ENCODE measurements around the gene PNLIPRP3.

PNLIPRP3 gene

DNA sequence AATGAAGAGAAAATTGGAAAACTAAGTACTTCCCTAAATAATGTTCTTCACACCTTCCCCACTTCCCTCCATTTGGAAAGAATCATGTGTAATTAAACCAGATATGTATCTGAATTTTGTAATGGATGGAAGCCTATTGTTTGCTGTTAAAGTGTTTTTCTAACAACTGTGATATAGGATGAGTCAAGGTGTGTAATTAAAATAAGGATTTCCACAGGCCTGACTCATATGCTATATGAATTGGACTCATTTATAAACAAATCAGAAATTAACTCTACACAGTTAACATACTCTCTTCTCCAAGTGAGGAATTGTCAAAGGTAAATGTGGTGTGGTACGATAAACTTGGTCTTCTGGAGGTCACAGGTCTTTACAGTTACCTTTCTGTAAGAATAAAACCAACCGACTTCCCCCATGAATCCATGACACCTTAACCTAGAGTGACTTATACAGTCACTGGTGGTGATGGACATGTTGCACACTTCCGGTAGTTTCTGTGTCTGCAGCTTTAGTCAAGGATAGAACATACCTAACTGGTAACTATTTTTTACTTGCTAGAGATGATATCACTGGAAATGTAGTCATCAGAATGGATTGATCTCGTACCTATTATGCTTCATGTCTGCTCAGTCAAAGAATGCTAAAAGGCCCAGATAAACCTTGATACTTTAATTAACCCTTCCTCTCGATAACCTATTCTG, 12.8 kb downstream of the PNLIPRP3 start:
- in situ Hi-C loops (cut with HindIII; ENCODE audit: low sequenced_read_pairs), result no loop called here
- TF ChIP-seq CTCF (IDR thresholded peaks at IDR 0.05; ENCODE audit: low read depth, low read length), result no peak

DNA sequence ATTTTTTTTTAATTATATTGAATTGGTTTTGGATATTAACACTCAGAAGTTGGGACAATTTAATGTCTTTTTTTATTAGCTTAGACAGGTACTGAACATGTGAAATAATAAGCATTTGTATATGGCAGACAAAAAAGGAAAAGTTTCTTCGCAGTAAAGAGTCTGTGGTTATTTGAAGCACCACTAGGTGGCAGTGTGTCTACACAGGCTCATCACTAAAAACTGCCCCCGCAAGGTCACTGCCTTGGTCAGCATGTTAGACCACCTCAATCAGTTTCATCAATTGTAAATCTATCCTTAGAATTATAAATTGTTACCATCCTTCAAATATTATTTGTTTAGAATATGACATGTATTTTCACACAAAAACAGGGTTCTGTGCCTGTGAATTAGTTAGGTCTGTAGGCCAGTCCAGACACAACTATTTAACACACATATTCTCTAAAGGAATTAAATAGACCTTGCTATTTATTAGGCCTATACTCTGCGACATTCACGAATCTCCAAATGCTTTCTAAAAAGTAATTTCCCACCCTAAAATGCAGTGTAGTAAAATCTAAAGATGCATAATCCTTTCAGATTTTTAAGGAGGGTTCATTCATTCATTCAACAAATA, 17.0 kb downstream of the PNLIPRP3 start:
- peak; percentile 79 for TF ChIP-seq CTCF (IDR thresholded peaks at IDR 0.05; ENCODE audit: low read depth, low read length)
- in situ Hi-C loops (cut with HindIII; ENCODE audit: low sequenced_read_pairs), result no loop called here
- H3K4me3 ChIP-seq (ENCODE audit: low read depth, low read length), result no peak overlapping the region
- peak; percentile 24 for DNase-seq (ENCODE audit: low read depth, low spot score)

More for the DNA sequence above, 12.8 kb downstream of the PNLIPRP3 start:
- H3K4me3 ChIP-seq (ENCODE audit: low read depth, low read length), result no peak overlapping the region
- DNase-seq (ENCODE audit: low read depth, low spot score), result no peak

DNA sequence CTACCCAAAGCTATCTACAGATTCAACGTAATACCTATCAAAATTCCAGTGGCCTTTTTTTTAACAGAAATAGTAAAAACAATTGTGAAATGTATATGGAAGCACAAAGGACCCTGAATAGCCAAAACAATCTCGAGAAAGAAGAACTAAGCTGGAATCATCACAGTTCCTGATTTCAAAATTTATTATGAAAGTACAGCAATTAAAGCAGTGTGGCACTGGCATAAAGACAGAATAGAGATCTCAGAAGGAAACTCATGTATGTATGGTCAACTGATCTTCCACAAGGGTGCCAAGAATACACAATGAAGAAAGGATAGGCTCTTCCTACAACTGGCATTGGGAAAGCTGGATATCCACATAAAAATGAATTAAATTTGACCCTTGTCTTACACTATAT, 23.2 kb downstream of the PNLIPRP3 start:
- DNase-seq (ENCODE audit: low read depth, low spot score), result no peak
- in situ Hi-C loops (cut with HindIII; ENCODE audit: low sequenced_read_pairs), result no loop called here
- no peak for TF ChIP-seq CTCF (IDR thresholded peaks at IDR 0.05; ENCODE audit: low read depth, low read length)
- no peak overlapping the region for H3K4me3 ChIP-seq (ENCODE audit: low read depth, low read length)

- DNase-seq (ENCODE audit: low read depth, low spot score), result no peak
- no peak for TF ChIP-seq CTCF (IDR thresholded peaks at IDR 0.05; ENCODE audit: low read depth, low read length)
- H3K4me3 ChIP-seq (ENCODE audit: low read depth, low read length), result no peak overlapping the region
- in situ Hi-C loops (cut with HindIII; ENCODE audit: low sequenced_read_pairs), result no loop called here
These were observed 24.2 kb downstream of the PNLIPRP3 start for GRCh38 chr10:116451711-116452337.

DNA sequence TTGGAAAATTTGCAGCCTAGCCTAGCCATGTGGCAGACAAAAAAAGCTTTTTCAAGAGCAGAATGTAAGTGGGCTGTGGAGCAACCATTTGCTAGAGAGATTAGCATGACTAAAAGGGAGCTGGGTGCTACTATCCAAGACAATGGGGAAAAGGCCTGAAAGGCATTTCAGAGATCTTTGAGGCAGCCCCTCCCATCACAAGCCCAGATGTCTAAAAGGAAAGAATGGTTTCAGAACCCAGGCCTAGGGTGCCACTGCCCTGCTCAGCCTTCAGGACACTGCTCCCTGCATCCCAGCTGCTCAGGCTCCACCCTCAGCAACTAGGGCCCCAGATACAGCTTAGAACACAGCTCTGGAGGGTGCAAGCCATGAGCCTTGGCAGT, 24.7 kb downstream of the PNLIPRP3 start:
- DNase-seq (ENCODE audit: low read depth, low spot score), result no peak
- in situ Hi-C loops (cut with HindIII; ENCODE audit: low sequenced_read_pairs), result no loop called here
- no peak overlapping the region for H3K4me3 ChIP-seq (ENCODE audit: low read depth, low read length)
- TF ChIP-seq CTCF (IDR thresholded peaks at IDR 0.05; ENCODE audit: low read depth, low read length), result no peak

- DNase-seq (ENCODE audit: low read depth, low spot score), result no peak
- in situ Hi-C loops (cut with HindIII; ENCODE audit: low sequenced_read_pairs), result no loop called here
- H3K4me3 ChIP-seq (ENCODE audit: low read depth, low read length), result no peak overlapping the region
- TF ChIP-seq CTCF (IDR thresholded peaks at IDR 0.05; ENCODE audit: low read depth, low read length), result no peak
These were observed 29.8 kb downstream of the PNLIPRP3 start for GRCh38 chr10:116457488-116457887.

All from astrocyte of the spinal cord (primary cell).